HG03175 (cell line): ENCODE data around the gene GTF3C6.
A peak's percentile ranks its signal among the peaks of the same experiment; 100 is the strongest.
"Not testable (repeated sequence)": the region's sequence is repeated elsewhere in the genome, so short reads cannot be mapped to it uniquely, and the experiment has no call there.

Experiments used
- ATAC-seq: cut with Tn5 transposase; IDR thresholded peaks from one replicate; pipeline ENCODE4 v1.9.1; 2021; ENCODE audit warnings: mild to moderate bottlenecking, moderate library complexity; ENCODE audit not compliant: unreplicated experiment

Gene GTF3C6

DNA sequence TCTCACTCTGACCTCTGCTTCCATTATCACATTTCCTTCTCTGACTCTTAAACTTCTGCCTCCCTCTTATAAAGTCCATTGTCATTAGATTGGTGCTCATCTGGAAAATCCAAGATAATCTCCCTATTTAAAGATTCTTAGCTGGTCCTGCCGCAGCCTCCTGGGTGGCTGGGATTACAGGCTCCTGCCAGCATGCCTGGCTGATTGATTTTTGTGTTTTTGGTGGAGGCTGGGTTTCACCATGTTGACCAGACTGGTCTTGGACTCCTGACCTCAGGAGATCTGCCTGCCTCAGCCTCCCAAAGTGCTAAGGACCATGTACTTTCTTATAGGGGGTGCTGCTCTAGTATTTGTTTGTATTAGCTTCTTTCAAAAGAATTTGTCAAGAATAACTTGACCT is 18.1 kb downstream of the GTF3C6 start:
- no peak for ATAC-seq

DNA sequence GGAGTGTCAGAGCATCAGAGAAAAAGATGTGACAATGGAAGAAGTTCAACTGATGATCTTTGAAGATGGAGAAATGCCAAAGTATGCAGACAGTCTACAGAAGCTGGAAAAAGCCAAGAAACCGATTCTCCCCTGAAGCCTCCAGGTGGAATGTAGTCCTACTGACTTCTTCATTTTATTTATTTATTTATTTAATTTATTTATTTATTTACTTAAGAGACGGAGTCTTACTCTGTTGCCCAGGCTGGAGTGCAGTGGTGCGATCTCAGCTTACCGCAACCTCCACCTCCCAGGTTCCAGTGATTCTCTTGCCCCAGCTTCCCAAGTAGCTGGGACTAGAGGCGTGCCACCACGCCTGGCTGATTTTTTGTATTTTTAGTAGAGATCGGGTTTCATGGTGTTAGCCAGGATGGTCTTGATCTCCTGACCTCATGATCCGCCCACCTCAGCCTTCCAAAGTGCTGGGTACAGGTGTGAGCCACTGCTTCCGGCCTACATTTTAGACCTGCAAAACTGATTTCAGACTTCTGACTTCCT is 21.1 kb downstream of the GTF3C6 start:
- ATAC-seq = no peak

DNA sequence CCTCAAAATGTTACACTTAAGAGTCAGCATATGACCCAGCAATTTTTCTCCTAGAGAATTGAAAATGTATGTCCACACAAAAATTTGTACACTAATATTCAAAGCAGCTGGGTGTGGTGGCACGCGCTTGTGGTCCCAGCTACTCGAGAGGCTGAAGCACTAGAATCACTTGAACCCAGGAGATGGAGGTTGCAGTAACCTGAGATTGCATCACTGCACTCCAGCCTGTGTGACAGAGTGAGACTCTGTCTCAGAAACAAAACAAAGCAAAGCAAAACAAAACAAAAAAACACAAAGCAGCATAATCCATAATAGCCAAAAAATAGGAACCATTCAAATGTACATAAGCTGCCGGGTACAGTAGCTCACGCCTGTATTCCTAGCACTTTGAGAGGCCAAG is 21.7 kb downstream of the GTF3C6 start:
- ATAC-seq = no peak

DNA sequence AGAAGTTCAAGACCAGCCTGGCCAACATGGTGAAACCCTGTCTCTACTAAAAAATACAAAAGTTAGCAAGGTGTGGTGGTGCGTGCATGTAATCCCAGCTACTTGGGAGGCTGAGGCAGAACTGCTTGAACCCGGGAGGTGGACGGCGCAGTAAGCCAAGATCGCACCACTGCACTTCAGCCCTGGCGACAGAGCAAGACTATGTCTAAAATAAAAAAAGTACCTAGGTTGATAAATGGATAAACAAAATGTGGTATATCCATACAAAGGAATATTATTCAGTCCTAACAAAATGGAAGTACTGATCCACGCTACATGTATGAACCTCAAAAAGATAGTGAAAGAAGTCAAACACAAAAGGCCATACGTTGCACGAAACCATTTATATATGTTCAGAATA is 22.1 kb downstream of the GTF3C6 start:
- ATAC-seq = no peak

DNA sequence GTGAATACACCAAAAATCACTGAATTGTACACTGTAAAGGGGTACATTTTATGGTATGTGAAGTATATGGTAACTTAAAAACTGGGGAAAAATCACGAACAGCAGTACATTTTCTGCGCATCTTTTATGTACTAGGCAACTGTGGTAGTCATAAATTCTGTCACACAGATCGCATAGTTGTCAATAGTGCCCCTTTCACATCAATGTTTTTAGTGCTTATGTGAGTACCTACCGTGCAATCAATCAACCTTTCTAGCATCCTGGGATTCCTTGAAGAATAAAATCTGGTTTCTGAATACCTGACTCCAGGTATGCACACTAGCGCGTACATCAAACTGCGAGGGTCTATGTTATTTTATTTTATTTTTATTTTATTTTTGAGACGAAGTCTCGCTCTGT is 22.7 kb downstream of the GTF3C6 start:
- no peak for ATAC-seq

DNA sequence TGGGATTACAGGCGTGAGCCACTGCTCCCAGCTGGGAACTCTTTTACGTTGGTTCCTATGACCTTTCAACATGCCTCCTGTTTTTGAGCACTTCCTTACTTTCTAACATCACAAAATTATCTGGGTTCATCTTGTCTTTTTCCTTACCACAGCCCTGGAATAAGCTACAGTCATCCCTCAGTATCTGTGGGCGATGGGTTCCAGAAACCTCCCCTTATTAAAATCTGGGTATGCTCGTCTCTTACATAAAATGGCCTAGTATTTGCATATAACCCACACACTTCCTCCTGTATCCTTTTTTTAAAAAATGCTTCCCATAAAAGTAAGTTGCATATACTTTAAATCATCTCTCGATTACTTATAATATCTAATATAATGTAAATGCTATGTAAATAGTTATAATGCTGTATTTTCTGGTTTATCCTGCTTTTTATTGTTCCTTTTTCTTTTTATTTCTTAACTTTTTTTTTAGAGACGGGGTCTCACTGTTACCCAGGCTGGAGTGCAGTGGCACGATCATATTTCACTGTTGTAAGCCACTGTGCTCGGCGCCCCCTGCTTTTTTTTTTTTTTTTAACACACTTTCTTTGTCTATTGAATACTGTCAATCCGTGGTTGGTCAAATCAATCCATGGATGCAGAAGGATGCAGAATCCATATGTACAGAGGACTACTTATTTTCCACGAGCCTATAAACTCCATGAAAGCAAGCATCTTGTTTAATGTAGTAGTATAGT is 32.5 kb downstream of the GTF3C6 start:
- no peak for ATAC-seq

DNA sequence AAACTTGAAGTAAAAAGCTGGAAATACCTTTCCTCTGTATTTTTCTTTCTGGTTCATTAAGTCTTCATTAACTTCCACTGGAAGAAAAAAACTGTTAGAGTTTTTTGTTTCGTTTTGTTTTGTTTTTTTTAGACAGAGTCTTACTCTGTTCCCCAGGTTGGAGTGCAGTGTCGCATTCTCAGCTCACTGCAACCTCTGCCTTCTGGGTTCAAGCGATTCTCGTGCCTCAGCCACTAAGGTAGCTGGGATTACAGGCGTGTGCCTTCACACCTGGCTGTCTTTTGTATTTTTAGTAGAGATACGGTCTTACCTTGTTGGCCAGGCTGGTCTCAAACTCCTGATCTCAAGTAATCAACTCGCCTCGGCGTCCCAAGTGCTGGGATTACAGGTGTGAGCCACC is 38.2 kb downstream of the GTF3C6 start:
- ATAC-seq = no peak

DNA sequence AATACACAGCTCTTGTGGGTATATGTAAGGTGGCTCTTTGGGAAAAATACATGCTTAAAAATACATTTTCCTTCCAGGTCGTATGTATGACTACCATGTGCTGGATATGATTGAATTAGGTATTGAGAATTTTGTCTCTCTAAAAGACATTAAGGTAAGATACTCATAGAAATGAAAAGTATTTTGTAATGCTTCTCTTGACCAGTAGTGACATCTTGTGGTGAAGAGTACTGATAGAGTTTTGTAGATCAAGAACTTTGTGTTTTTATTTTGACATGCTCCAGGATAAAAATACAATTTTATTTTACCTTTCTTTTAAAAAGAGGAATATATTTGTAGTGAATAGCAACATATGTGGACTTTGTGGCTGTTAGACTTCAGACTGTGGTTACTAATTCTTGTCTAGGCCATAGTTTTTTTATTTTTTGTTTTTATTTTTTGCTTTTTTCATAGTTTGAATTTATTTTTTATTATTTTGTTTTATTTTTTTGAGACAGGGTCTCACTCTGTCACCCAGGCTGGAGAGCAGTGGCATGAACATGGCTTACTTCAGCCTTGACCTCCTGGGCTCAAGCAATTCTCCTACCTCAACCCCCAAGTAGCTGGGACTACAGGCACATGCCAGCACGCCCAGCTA is 41.2 kb downstream of the GTF3C6 start:
- no peak for ATAC-seq

DNA sequence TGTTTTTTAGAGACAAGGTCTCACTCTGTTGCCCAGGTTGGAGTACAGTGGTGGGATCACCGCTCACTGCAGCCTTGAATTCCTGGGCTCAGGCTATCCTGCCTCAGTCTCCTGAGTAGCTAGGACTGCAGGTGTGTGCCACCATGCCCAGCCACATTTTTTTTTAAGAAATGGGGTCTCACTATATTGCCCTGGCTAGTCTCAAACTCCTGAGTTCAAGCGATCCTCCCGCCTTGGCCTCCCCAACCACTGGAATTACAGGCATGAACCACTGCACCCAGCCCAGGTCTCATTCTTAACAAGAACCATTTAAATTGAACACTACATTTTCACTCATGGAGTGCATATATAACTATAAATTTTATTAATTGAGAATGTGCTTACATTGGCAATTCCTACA is 43.8 kb downstream of the GTF3C6 start:
- ATAC-seq = no peak

DNA sequence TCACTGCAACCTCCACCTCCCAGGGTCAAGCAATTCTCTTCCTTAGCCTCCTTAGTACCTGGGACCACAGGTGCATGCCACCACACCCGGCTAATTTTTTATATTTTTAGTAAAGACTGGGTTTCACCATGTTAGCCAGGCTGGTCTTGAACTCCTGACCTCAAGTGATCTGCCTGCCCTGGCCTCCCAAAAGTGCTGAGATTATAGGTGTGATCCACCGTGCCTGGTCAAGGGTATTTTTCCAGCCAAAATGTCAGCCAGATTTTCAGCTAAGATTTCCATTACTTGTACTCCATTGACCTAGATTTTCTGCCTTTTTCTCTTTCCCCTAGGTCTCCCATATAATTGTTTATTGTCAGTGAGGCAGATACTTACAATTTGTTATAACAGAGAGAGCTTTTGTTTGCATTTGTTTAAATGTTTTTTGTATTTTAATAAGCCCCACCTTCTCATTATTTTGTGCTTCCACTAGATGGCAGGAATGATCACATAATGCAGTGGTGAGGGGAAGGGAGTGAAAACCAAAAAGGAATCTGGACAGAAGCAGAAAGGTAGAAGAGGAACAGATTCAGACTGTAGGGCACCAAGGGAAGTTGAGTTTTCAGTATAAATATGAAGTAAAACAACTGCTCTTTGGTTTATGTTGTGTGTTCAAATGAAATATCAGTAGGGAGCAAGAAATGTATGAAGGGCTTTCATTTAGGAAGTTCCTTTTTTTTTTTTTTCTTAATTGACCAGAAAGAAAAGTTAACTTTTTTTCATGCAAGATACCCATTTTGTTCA is 53.0 kb downstream of the GTF3C6 start:
- peak; percentile 52 for ATAC-seq

DNA sequence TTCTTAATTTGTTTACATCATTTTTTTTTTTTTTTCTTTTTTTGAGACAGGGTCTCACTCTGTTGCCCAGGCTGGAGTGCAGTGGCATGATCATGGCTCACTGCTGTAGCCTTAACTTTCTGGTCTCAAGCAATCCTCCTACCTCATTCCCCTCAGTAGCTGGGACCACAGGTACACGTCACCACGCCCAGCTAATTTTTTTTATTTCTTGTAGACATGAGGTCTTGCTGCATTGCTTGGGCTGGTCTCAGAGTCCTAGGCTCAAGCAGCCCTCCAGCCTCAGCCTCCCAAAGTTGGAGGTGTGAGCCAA is 53.6 kb downstream of the GTF3C6 start:
- ATAC-seq = no peak

DNA sequence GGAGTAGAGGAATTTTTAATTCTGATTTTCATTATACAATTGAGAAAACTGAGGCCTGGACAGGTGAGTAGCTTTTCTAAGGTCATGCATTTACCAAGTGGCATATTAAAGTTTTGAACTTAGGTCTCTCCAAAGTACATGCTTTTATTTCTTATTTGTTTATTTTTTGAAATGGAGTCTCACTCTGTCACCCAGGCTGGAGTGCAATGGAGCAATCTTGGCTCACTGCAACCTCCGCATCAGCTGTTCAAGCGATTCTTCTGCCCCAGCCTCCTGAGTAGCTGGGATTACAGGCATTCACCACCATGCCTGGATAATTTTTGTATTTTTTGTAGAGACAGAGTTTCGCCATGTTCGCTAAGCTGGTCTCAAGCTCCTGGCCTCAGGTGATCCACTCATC is 54.0 kb downstream of the GTF3C6 start:
- ATAC-seq = not testable (repeated sequence)

DNA sequence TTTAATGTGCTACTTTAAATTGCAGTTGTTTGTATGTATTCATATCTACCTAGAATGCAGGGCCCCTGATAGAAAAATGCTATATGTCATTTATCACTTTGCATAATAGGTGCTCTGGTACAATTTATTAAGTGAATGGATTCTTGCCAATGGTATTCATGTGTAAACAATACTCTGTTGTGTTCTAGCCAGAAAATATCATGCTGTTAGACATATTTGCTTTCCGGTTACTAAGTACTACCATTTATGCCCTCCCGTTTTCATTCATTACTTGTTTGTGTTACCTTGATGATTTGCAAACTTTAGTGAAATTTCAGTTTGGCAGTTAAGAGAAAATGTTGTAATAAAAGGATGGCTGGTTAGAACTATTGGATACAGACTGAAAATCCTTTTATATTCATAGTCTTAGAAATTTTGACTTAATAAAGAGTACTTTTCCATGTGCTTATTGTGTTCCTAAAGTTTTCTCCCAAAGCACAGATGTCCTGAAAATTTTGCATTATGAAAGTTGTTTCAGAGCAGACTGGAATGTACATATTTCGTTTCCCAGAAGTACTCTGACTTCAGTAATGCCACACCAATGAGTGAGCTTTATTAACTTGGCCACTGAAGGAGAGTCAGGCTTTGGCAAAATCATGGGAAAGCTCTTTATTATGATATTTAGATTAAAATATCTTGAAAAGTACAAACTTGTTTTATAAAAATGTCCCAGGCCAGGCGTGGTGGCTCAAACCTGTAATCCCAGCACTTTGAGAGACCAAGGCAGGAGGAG is 54.8 kb downstream of the GTF3C6 start:
- ATAC-seq = no peak

DNA sequence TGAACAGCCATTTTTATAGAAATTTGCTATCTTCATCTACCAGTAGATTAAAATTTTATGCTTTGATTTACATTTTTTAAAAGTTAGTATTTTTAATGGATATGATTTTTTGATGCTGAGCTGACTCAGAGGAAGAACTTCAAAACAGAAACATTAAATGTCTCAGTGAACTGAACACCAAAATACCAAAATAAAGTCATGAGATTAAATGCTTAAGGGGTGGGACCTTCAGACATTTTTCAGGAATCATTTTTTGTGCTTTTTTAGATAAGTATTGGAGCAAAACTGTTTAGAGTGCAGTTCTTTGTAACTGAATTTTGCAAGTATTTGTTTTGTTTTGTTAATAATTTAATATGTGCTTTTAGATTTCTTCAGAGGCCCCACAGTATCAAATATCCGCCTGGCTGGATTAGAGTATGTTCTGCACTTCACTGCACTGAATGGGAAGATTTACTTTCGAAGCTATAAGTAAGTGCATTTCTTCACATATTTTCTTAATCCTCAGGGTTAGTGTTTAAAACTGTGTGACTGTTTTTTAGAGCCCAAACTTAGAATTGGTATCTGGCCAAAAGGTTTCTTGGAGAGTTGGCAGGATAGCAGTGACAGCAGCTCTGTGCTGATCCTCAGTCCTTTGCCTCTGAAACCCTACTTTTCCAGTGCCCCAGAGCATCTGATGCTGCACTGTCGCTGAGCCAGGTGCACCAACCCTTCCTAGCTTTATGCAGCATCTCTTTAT is 57.1 kb downstream of the GTF3C6 start:
- ATAC-seq = no peak

DNA sequence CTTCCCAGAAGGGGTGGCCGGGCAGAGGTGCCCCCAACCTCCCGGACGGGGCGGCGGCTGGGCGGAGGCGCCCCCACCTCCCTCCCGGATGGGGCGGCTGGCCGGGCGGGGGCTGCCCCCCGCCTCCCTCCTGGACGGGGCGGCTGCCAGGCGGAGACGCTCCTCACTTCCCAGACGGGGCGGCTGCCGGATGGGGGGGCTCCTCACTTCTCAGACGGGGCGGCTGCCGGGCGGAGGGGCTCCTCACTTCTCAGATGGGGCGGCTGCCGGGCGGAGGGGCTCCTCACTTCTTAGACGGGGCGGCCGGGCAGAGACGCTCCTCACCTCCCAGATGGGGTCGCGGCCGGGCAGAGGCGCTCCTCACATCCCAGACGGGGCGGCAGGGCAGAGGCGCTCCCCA is 58.7 kb downstream of the GTF3C6 start:
- not testable (repeated sequence) for ATAC-seq
